NCI-H524 (cell line): ENCODE measurements around the gene FAM89B.
A peak's percentile ranks its signal among the peaks of the same experiment; 100 is the strongest.
"Not testable (repeated sequence)": the region's sequence is repeated elsewhere in the genome, so short reads cannot be mapped to it uniquely, and the experiment has no call there.

Experiments used
- DNase-seq, 2 experiments: peaks; one replicate each; lab custom pipeline; 2025; lab: John Stamatoyannopoulos, UW

Gene FAM89B

DNA sequence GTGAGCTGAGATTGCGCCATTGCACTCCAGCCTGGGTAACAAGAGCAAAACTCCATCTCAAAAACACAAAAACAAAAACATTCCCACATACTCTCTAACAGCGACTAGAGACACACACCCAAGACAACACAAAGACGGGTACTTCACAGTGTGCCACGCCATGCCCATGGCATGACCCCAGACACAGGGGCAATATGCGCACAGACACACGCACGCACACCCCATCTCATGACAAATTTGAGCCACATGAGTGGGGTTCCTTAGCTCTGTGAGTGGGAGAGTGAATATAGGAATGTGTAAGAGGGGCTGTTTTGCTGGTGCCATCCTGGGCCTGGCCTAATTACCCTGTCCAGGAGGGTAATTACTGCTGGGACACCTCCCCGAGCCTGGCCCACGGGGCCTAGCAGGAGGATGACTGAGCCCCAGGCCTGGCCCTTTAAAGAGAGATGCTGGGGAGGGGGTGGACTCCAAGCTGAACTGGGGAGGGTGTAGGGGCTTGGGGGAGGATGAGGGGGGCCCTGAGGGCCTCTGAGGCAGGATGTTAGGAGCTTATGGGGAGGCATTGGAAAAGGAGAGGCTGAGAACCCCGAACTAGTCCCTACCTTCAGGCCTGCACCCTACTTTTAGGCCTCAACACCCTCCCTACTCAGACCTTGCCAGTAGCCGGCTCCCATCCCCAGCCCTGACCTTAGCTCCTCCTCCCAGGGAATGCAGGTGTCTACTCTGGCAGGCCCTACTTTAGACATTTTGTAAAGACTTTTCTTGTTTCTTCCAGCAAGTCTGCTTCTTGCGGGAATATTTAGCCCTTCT lies 15.7 kb upstream of the FAM89B start:
- no peak for DNase-seq

DNA sequence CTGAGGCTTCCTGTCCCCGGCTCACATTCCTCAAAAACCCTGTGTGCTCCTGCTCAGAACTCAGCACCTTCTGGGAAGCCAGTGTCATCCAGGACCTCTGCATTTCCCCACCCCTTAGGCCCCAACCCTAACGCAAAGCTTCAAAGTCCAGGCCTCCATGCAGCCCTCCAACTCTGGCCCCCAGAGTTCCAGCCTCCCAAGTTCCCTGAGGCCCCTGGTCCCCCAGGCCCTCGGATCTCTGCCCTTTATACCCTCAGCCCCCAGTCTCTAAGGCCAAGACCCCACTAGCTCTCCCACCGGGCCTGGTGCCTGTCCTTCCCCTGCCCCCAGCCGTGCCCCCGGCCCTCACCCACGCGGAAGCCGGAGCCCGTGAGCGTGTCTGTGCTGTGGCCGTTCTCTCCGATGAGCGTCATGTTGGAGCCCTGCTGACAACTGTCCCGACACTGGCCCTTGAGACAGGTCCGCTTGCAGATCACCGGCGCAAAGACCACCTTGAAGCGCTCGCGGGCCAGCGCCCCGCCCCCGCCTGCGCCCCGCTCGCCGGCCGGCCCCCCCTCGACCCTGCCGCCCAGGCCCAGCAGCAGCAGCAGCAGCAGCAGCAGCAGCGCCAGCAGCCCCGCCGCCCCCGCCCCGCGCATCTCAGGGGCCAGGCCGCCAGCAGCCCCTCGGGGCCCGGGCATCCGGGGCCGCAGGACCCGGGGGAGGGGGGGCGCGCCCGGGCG lies 14.9 kb upstream of the FAM89B start:
- DNase-seq, result no peak

DNA sequence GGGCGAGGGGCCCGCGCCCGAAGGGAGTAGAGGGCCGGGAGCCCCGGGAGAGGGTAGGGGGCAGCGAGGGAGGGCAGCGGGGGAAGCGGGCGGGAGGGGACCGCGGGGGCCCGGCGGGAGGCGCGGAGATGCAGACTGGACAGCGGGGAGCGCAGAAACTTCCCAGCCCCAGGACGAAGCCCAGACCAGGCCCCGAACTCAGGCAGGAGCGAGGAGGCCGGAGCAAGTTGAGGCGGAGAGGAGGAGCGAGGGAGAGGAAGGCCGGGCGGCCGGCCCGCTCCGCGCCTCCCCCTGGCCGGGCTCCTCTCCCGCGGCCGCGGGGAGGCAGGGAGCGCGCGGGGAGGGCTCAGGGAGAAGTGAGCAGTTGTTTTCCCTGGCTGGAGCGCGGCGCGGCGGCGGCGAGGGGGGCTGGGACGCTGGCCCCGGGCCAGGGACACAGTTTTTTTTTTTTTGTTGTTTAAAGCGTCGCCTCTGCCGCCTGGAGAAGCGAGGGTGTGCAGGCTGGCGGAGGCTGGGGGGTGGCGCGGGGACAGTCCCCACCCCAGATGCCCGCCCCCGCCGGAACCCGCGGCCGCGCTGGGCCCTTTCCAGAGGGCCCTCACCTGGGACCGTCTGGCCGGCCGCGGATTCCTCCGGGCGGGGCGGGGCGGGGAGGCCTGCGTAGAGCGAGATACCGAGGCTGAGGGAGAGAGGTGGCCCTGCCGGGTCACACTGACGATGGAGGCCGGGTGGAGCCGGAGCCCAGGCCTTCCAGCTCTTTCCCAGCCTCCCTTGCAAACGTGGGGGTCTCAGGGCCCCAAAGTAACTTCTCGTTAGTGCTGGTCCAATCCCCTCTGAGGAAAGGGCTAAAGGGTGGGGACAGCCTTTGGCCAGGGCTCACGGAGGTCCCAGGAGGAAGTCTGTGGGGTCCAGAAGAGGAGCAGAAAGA lies 14.1 kb upstream of the FAM89B start, which contains the start of gene LTBP3:
Gene LTBP3, minus strand, starts transcription at position 358 of the 928 bp plus-strand sequence. CDS start 400 bp downstream, outside the sequence.
- DNase-seq, result peak in 1 of 2 experiments; percentile 47

GRCh38 chr11:65558930-65559509 lies 13.3 kb upstream of the FAM89B start:
- no peak for DNase-seq

GRCh38 chr11:65559535-65559934 lies 12.8 kb upstream of the FAM89B start:
- no peak for DNase-seq

DNA sequence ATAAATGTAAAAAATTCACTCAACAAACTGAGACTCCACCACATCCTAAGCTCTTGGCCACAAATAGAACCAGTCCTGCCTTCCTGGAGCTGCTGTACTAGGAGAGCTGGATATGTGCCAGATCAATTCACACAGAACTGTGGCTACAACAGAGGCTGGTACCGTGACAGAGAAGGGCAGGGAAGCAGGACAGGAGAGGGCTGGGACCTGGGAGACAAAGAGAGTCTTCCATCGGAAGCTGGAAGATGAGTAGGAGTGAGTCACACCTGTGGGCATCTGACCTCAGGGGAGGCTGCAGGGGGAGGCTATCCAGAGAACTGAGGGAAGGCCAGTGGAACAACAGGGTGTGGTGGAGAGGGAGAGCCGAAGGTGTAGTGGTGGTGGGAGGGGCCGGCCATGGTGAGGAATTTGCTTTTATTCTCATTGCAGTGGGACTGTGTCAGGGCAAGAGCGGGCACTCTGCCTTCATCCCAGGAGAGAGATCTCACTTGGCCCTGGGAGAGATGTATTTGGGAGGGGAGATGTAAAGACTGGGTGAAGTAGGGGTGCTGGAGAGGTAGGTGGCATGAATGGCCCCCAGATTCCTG lies 12.3 kb upstream of the FAM89B start:
- DNase-seq, result peak in 1 of 2 experiments; percentile 14

- peak in 1 of 2 experiments; percentile 61 for DNase-seq
Observed at GRCh38 chr11:65560555-65561418, 11.6 kb upstream of the FAM89B start.

DNA sequence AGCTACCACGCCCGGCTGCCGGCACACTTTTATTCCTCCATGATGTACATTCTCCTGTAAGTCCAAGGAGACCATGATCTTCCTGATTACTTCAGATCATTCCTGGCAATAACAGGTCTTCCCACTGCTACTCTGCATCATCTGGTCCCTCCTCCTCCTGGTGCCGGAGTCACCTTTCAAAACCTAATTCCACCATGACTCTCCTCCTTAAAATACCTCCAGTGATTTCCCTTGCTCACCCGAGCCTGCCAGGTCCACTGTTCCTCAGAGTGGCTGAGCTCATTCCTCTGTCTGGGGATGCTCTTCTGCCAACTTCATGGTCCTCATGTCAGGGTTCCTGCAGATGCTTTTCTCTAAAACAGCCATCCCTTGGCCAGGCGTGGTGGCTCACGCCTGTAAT lies 10.3 kb upstream of the FAM89B start:
- no peak for DNase-seq

DNA sequence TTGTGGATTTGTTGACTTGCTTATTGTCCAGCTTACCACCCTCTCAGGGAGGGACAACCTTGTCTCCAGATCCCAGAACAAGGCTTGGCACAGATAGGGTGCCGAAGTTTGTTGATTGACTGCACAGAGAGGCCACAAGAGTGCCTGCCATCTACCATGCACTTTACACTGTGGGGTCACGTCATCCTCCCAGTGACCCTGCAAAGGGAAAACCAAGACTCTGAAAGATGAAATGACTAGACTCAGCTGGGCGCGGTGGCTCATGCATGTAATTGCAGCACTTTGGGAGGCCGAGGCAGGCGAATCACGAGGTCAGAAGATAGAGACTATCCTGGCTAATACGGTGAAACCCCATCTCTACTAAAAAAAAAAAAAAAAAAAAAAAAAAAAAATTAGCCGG lies 9.6 kb upstream of the FAM89B start:
- DNase-seq, result no peak

- no peak for DNase-seq
Observed at GRCh38 chr11:65563601-65564000, 8.7 kb upstream of the FAM89B start.

GRCh38 chr11:65564879-65565559 lies 7.3 kb upstream of the FAM89B start:
- DNase-seq, result not testable (repeated sequence)

DNA sequence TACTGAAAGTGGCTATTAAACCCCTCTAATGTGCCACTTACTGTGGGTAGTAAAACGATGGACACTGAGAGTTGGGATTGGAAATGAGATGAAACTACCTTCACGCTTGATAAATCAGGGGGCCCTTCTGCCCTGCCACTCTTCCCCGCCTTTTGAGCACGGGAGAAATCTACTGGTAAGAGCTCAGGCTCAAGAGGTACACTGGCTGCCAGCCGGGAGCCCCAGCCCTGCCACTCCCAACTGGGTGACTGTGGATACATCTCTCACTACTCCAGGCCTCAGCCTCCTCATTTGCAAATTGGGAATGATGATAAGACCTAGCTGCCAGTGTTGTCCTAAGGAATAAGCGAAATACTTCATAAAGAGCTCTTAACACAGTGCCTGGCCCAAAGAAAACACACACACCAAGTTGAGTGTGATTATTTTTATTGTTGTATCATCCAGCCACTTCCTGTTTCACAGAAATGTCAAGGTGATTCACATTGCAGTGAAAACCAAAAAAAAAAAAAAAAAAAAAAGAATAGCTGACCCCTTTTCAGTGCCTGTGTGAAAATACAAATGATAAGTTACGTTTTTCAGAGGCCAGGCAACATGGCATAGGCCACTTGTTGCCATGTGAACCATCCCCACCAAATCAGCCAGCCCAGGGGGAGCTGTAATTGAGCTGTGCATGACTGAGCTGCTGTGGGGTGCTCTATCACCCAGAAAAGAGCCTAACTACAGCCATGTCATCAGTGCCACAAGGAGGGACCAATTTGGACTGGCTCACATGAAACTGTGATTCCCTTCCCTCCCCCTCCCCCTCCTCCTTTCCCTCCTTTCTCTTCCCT lies 6.5 kb upstream of the FAM89B start:
- no peak for DNase-seq

- no peak for DNase-seq
Observed at GRCh38 chr11:65569164-65569972, 3.0 kb upstream of the FAM89B start.

GRCh38 chr11:65569973-65570918 lies 2.1 kb upstream of the FAM89B start, which contains the start of gene ZNRD2:
ZNRD2 (plus strand) TSS chr11:65570477; CDS start chr11:65570492, 15 bp downstream.
- peak; percentile 98 for DNase-seq

DNA sequence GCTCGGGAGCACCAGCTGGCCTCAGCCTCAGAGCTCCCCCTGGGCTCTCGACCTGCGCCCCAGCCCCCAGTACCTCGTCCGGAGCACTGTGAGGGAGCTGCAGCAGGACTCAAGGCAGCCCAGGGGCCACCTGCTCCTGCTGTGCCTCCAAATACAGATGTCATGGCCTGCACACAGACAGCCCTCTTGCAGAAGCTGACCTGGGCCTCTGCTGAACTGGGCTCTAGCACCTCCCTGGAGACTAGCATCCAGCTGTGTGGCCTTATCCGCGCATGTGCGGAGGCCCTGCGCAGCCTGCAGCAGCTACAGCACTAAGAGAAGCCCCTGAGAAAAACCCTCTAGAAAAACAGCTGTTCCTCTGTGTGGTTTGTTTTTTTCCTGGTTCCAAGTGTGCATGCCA lies 918 bp upstream of the FAM89B start:
- DNase-seq, result no peak

- DNase-seq, result peak in 1 of 2 experiments; percentile 14
Observed at GRCh38 chr11:65571940-65572339, 398 bp upstream of the FAM89B start.
